Endothelial cell of umbilical vein (primary cell): Measurements from ENCODE around the gene ARID1B. TPM values are rescaled to one million over a fixed set of nuclear protein-coding genes. Genes with fewer than 3 reads are reported as not detected.

Experiments used
- BruUV-seq: library from RNA; stranded (reverse); fragments of 400-500 nt; replicated peaks from 2 replicates; lab custom pipeline; 2021; lab: Mats Ljungman, UMichigan
- CTCF ChIA-PET: fragments of 300-600, 350-600 bp; sonication (Branson Sonifier 250); formaldehyde crosslinking; loops from one replicate; lab custom pipeline; 2021; ENCODE audit warnings: antibody characterized with exemption, inconsistent platforms; lab: Charles Lee
- POLR2A ChIA-PET: fragments of 300-600, 350-600 bp; sonication (Branson Sonifier 250); formaldehyde crosslinking; loops from one replicate; lab custom pipeline; 2021; ENCODE audit warnings: antibody characterized with exemption, inconsistent platforms; lab: Charles Lee
- DNase-seq: peaks from one replicate; pipeline ENCODE4 v3.0.0-alpha.2; 2011; ENCODE audit warnings: low read depth, low spot score
- FAIRE-seq: peaks from 2 replicates; lab custom pipeline; 2011; peaks lifted over from hg19 to GRCh38; lab: Jason Lieb, UNC
- H2AFZ ChIP-seq: 2 replicates; pipeline ENCODE4 v1.6.0; 2012; ENCODE audit warnings: low read depth, low read length, control low read depth, inconsistent platforms
- H3K27ac ChIP-seq: 2 replicates; pipeline ENCODE4 v1.5.1; 2011; ENCODE audit warnings: low read depth, mild to moderate bottlenecking, control low read depth, low read length, moderate library complexity; ENCODE audit not compliant: insufficient read depth
- H3K27me3 ChIP-seq, 2 experiments: 2 replicates each; pipeline versions ENCODE4 v1.6.0 to v1.6.1; 2011; ENCODE audit warnings: low read length in 2 of 2, mixed read lengths in 1 of 2; ENCODE audit not compliant: control insufficient read depth in 2 of 2, insufficient read depth in 2 of 2
- H3K36me3 ChIP-seq, 2 experiments: 2 replicates in 1 of 2; 3 replicates in 1 of 2; pipeline ENCODE4 v1.5.1; 2011; ENCODE audit warnings: low read length in 2 of 2, mild to moderate bottlenecking in 1 of 2, moderate library complexity in 1 of 2; ENCODE audit not compliant: control insufficient read depth in 2 of 2, insufficient read depth in 2 of 2; ENCODE audit errors: extremely low read depth in 1 of 2
- H3K4me1 ChIP-seq: 3 replicates; pipeline ENCODE4 v1.5.1; 2011; ENCODE audit warnings: mild to moderate bottlenecking, low read length; ENCODE audit not compliant: control insufficient read depth, insufficient read depth; ENCODE audit errors: extremely low read depth
- H3K4me2 ChIP-seq: 2 replicates; pipeline ENCODE4 v1.6.1; 2011; ENCODE audit warnings: low read length, control low read depth, mixed read lengths; ENCODE audit not compliant: insufficient read depth
- H3K4me3 ChIP-seq, 3 experiments: fragments of 200-600 bp in 1 of 3; sonication (generic), shearing (Covaris generic) in 1 of 3; replicated peaks in 1 of 3; 2 replicates each; pipeline ENCODE4 v1.5.1; 2011 to 2016; ENCODE audit warnings: control low read depth in 3 of 3, low read length in 3 of 3, mild to moderate bottlenecking in 2 of 3, inconsistent platforms in 1 of 3, low read depth in 1 of 3, moderate library complexity in 1 of 3; ENCODE audit not compliant: insufficient read depth in 1 of 3
- H3K79me2 ChIP-seq: 2 replicates; pipeline ENCODE4 v1.6.0; 2012; ENCODE audit warnings: low read length, inconsistent platforms; ENCODE audit not compliant: control insufficient read depth, insufficient read depth
- H3K9ac ChIP-seq: replicated peaks from 2 replicates; pipeline ENCODE3; 2011; ENCODE audit warnings: low read length, control low read depth; ENCODE audit not compliant: insufficient read depth; ENCODE audit errors: extremely low read depth
- H3K9me1 ChIP-seq: replicated peaks from 3 replicates; pipeline ENCODE4 v1.6.0; 2011; ENCODE audit warnings: mild to moderate bottlenecking, low read length; ENCODE audit not compliant: control insufficient read depth, insufficient read depth; ENCODE audit errors: extremely low read depth
- H3K9me3 ChIP-seq: replicated peaks from 2 replicates; pipeline ENCODE4 v1.5.1; 2012; ENCODE audit warnings: low read length, inconsistent platforms; ENCODE audit not compliant: control insufficient read depth, insufficient read depth
- H4K20me1 ChIP-seq: replicated peaks from 2 replicates; pipeline ENCODE3; 2011; ENCODE audit warnings: mild to moderate bottlenecking, low read length; ENCODE audit not compliant: control insufficient read depth, insufficient read depth; ENCODE audit errors: extremely low read depth
- CTCF ChIP-seq, 2 donors: IDR thresholded peaks; 1 replicate in 1 of 2; 2 replicates in 1 of 2; pipeline ENCODE4 v1.5.1; 2011; ENCODE audit warnings: low read length in 2 of 2, mild to moderate bottlenecking in 2 of 2, moderate library complexity in 2 of 2, control low read depth in 1 of 2, inconsistent platforms in 1 of 2, low read depth in 1 of 2; ENCODE audit not compliant: insufficient read depth in 1 of 2; ENCODE audit errors: extremely low read depth in 1 of 2
- EZH2 ChIP-seq: IDR thresholded peaks from 2 replicates; pipeline ENCODE4 v1.6.1; 2012; ENCODE audit warnings: borderline replicate concordance, low read depth, mild to moderate bottlenecking, moderate library complexity, low read length, inconsistent platforms; ENCODE audit not compliant: severe bottlenecking
- FOS ChIP-seq: IDR thresholded peaks from 2 replicates; pipeline ENCODE4 v1.6.1; 2011; ENCODE audit warnings: mild to moderate bottlenecking, low read length, moderate library complexity, borderline replicate concordance; ENCODE audit not compliant: insufficient read depth
- GATA2 ChIP-seq: IDR thresholded peaks from 2 replicates; pipeline ENCODE4 v1.7.0; 2011; ENCODE audit warnings: low read depth, mild to moderate bottlenecking, moderate library complexity, mixed read lengths, low read length; ENCODE audit not compliant: insufficient read length, insufficient read depth
- JUN ChIP-seq: IDR thresholded peaks from 2 replicates; pipeline ENCODE4 v1.6.1; 2011; ENCODE audit warnings: borderline replicate concordance, low read depth; ENCODE audit not compliant: insufficient read length, insufficient read depth
- MYC ChIP-seq: IDR thresholded peaks from one replicate; pipeline ENCODE4 v1.6.1; 2011; ENCODE audit warnings: mild to moderate bottlenecking, low read depth, low read length
- POLR2A ChIP-seq: IDR thresholded peaks from 2 replicates; pipeline ENCODE4 v1.6.1; 2012; ENCODE audit warnings: low read depth, mild to moderate bottlenecking, control low read depth, low read length
- POLR2AphosphoS5 ChIP-seq: IDR thresholded peaks from 2 replicates; pipeline ENCODE4 v1.6.1; 2012; ENCODE audit warnings: low read depth, mild to moderate bottlenecking, control low read depth, low read length, moderate library complexity; ENCODE audit not compliant: insufficient read depth
- dilution Hi-C: fragments of 300-500 bp; cut with MboI; formaldehyde crosslinking; loops from one replicate; pipeline ENCODE4 v1.15.0; 2019; ENCODE audit warnings: low sequenced_read_pairs; ENCODE audit not compliant: extremely low pct_ligation_motif_present
- intact Hi-C: fragments of 100-400 bp; cut with micrococcal nuclease; formaldehyde crosslinking; loops from one replicate; pipeline ENCODE4 v1.10.0; 2022
- polyA plus RNA-seq, 4 experiments: library from polyadenylated mRNA; depleted of rRNA in 3 of 4; stranded (reverse) in 3 of 4; unstranded in 1 of 4; fragments of >200 nt; gene quantifications; 2 replicates each; pipeline versions ENCODE4 v1.2.1 to v1.2.3, GENCODE V29; 2011 to 2012; ENCODE audit warnings: missing spikeins in 1 of 4
- total RNA-seq: library from RNA; stranded (reverse); gene quantifications from 2 replicates; pipeline ENCODE4 v1.2.3, GENCODE V29; 2021
- TF ChIP-seq, protein P1 (sequence below): IDR thresholded peaks from 2 replicates; pipeline ENCODE4 v1.6.1; 2011; ENCODE audit not compliant: insufficient read depth, insufficient read length

The ARID1B gene
- total and polyA plus RNA-seq, 2 donors (not counting 3 experiments of a cell fraction or from before 2014, with no cell fraction given) = 21.8 to 89.5 TPM

- dilution Hi-C loops = no loop called here
Measured at GRCh38 chr6:156989159-156989806, 212.1 kb downstream of the ARID1B start.

DNA sequence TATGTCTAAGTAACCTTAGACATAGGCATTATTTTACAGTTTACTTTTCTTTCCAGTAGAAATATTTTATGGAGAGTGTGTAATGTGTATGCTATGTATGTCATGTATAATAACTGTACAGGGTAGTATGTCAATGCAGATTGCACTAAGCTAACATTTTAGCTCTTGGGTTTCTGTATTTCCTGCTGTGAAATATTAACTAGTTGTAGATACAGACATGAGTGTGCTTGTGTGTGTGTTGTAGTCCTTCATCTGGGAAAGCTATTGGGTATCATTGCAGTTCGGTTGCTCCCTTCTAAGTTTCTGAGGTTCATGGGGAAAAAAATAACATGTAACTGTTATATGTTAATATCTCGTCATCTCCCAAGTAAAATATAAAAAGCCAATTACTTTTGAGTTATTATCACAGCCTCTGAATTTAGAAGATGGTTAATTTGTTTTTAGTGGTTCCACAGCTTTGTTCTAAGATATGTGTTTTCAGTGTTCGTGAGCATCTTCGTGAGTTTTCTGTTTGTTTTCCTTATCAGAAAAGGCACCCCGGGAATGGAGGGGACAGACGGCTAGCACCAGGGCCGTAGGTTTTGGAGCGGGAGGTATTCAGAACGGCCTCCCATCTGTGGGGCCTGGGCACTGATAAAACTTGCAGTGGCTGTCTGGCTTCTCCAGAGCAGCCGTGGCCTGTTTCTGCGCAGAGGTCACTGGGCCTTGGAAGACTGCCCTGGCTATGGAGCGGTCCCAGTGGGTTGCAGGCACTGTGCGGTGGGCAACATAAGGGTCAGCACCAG, 215.0 kb downstream of the ARID1B start:
- Histone ChIP-seq H2AFZ (no peak overlapping the region), H3K9ac (no peak overlapping the region), H3K4me3 (no peak overlapping the region), H3K36me3 (no peaks in the 10 kb centered on the region), H4K20me1 (no peaks in the 10 kb centered on the region), H3K4me1 (peaks cover 8% of the 10 kb centered on the region), H3K9me1 (no peaks in the 10 kb centered on the region), H3K9me3 (no peaks in the 10 kb centered on the region), H3K79me2 (peaks cover 49% of the 10 kb centered on the region), H3K27me3 (no peaks in the 10 kb centered on the region), H3K4me2 (no peak overlapping the region), H3K27ac (no peak overlapping the region)
- DNase-seq (no peak), FAIRE-seq (no peak)
- no peak for TF ChIP-seq EZH2
- TF ChIP-seq CTCF (IDR thresholded peaks at IDR 0.05; ENCODE audit: extremely low read depth in 1 of 2, insufficient read depth in 1 of 2, low read depth in 1 of 2, low read length in 2 of 2) = no peak
- TF ChIP-seq MYC = no peak
- TF ChIP-seq POLR2A = no peak
- no peak for TF ChIP-seq GATA2
- TF ChIP-seq FOS = no peak
- TF ChIP-seq, protein P1, sequence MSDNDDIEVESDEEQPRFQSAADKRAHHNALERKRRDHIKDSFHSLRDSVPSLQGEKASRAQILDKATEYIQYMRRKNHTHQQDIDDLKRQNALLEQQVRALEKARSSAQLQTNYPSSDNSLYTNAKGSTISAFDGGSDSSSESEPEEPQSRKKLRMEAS = no peak
- no peak for TF ChIP-seq JUN
- TF ChIP-seq POLR2AphosphoS5 = no peak
- ChIA-PET CTCF (interaction anchor here (1.5 kb wide), 1 partner anchor 13 kb away, joined by 3 read pairs; no protein-coding TSS in a partner anchor), POLR2A (no interaction called here)
- dilution Hi-C loops (no loop called here), intact Hi-C loops (no loop called here)
- no TSS peak for BruUV-seq

More at GRCh38 chr6:156989159-156989806, 212.1 kb downstream of the ARID1B start:
- no TSS peak for BruUV-seq
- intact Hi-C loops = no loop called here
- H3K27ac ChIP-seq = no peak overlapping the region
- no peak overlapping the region for H3K4me2 ChIP-seq
- no peaks in the 10 kb centered on the region for H3K27me3 ChIP-seq
- H3K4me3 ChIP-seq = no peak overlapping the region
- H3K36me3 ChIP-seq = no peaks in the 10 kb centered on the region
- no peak for FAIRE-seq
- no peak for DNase-seq
- TF ChIP-seq POLR2AphosphoS5 (no peak), GATA2 (no peak), EZH2 (no peak), FOS (no peak), MYC (no peak), JUN (no peak)
- TF ChIP-seq, protein P1 = no peak
- POLR2A ChIA-PET = no interaction called here
- H3K9me1 ChIP-seq = no peaks in the 10 kb centered on the region
- no peak overlapping the region for H3K9ac ChIP-seq
- CTCF ChIA-PET = interaction anchor here (0.6 to 2.1 kb wide), 2 partner anchors 12 to 15 kb away, joined by 3 to 5 read pairs; no protein-coding TSS in a partner anchor
- no peak overlapping the region for H2AFZ ChIP-seq
- H3K9me3 ChIP-seq = no peaks in the 10 kb centered on the region
- peaks cover 8% of the 10 kb centered on the region for H4K20me1 ChIP-seq
- H3K4me1 ChIP-seq = peaks cover 8% of the 10 kb centered on the region
- H3K79me2 ChIP-seq = peaks cover 51% of the 10 kb centered on the region
